ENCODE results near the gene SNPH. TPM values are rescaled to one million over a fixed set of nuclear protein-coding genes. Genes with fewer than 3 reads are reported as not detected.

The SNPH gene
- total and polyA plus RNA-seq, 2 of the 8 experiments (the other 6 are each of a cell fraction or from before 2014, with no cell fraction given): 0.98 to 4.9 TPM

DNA sequence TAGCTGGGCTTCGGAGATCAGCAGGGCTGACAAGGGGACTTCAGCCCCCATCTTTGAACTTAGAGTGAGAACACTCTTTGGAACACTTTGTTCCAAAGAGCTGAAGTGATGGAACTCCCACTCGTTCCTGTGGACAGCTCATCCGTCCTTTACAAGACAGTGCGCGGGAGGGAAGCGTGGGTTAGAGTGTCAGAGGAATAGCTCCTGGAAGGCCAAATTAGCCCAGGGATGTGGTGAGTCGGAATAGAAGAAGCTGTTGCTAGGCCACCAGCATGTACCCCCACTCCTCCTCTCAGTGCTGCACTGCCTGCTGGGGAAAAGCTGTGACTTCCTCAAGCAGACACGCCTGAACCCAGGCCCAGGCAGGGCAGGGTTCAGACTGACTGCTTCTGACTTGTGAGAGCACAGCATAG is 61.2 kb downstream of the SNPH start:
- Histone ChIP-seq H2BK15ac (ENCODE audit: low read length) (no peak overlapping the region), H3K18ac (ENCODE audit: extremely low read depth, low read length) (no peak overlapping the region), H2AK5ac (ENCODE audit: low read depth, low read length) (no peak overlapping the region), H2AFZ (ENCODE audit: low read length) (no peak overlapping the region), H3K36me3 (ENCODE audit: control insufficient read depth in 2 of 4, insufficient read depth in 4 of 4, low read length in 3 of 4) (peaks cover 0 to 3% (median 1%) of the 10 kb centered on the region in 4 experiments; a peak in 1 of 8 replicates), H3K14ac (ENCODE audit: insufficient read length) (no peak overlapping the region), H3K23ac (ENCODE audit: insufficient read length) (no peak overlapping the region), H4K5ac (ENCODE audit: insufficient read length, low read depth, low read length) (no peak overlapping the region), H2BK120ac (replicated peaks; ENCODE audit: low read depth, low read length) (no peak overlapping the region), H2BK5ac (ENCODE audit: low read depth, low read length) (no peak overlapping the region; the same call in 1 of the 2 replicates), H3K23me2 (ENCODE audit: low read depth, low read length) (peaks cover 10% of the 10 kb centered on the region), H4K20me1 (replicated peaks in 1 of 2; ENCODE audit: control insufficient read depth in 1 of 2, insufficient read depth in 2 of 2, low read length in 2 of 2) (peaks cover 4 to 34% of the 10 kb centered on the region in 2 experiments), H2BK20ac (ENCODE audit: low read length) (no peak overlapping the region), H4K91ac (replicated peaks; ENCODE audit: insufficient read length, low read length) (no peak overlapping the region), H3K4ac (replicated peaks; ENCODE audit: insufficient read length, low read depth, low read length) (no peak overlapping the region), H3K4me2 (ENCODE audit: insufficient read depth in 1 of 2, low read depth in 2 of 2, low read length in 2 of 2) (no peak overlapping the region; a peak in 1 of 4 replicates), H3K79me2 (ENCODE audit: control insufficient read depth in 1 of 2, insufficient read depth in 2 of 2, low read length in 2 of 2) (peaks cover 22 to 53% of the 10 kb centered on the region in 2 experiments), H3K9ac (replicated peaks in 1 of 4; ENCODE audit: extremely low read depth in 1 of 4, low read depth in 3 of 4, low read length in 3 of 4) (no peak overlapping the region), H3K27me3 (replicated peaks in 1 of 4; ENCODE audit: control insufficient read depth in 3 of 4, extremely low read depth in 1 of 4, insufficient read depth in 3 of 4, low read length in 3 of 4) (no peaks in the 10 kb centered on the region), H3K9me3 (ENCODE audit: insufficient read depth in 2 of 2, low read depth in 1 of 2, low read length in 1 of 2) (no peaks in the 10 kb centered on the region), H3K4me1 (replicated peaks in 1 of 4; ENCODE audit: control insufficient read depth in 3 of 4, insufficient read depth in 4 of 4, low read length in 3 of 4) (peaks cover 2 to 13% (median 5%) of the 10 kb centered on the region in 4 experiments; a peak in 6 of 7 replicates), H4K8ac (ENCODE audit: extremely low read depth, insufficient read depth, low read length) (no peak overlapping the region), H3K4me3 (ENCODE audit: extremely low read depth in 1 of 4, insufficient read depth in 2 of 4, low read depth in 3 of 4, low read length in 4 of 4) (no peak overlapping the region), H3K79me1 (ENCODE audit: low read depth, low read length) (peaks cover 33% of the 10 kb centered on the region), H2BK12ac (ENCODE audit: low read depth, low read length) (no peak overlapping the region), H3K56ac (replicated peaks; ENCODE audit: insufficient read length, low read depth, low read length) (no peak overlapping the region), H3K27ac (ENCODE audit: low read depth, low read length) (no peak overlapping the region)
- DNase-seq (ENCODE audit: low read depth in 1 of 2, low spot score in 2 of 2): peak in 1 of 2 experiments; percentile 27
- ChIA-PET POLR2A (ENCODE audit: partially characterized antibody) (interaction anchor here (0.9 to 6.5 kb wide), 8 partner anchors 8 to 64 kb away, joined by 3 to 34 read pairs (median 3); no protein-coding TSS in a partner anchor), CTCF (ENCODE audit: partially characterized antibody) (interaction anchor here (1.5 to 3.5 kb wide), 3 partner anchors 17 to 177 kb away, joined by 3 to 13 read pairs (median 6); no protein-coding TSS in a partner anchor)
- TF ChIP-seq POLR2AphosphoS5 (IDR thresholded peaks at IDR 0.05; ENCODE audit: low read depth, low read length) (peak; percentile 28; the same call in 1 of the 2 replicates), SP1 (IDR thresholded peaks at IDR 0.05; ENCODE audit: low read depth, low read length) (no peak)
- WGBS, 2 experiments (ENCODE audit: extremely low coverage in 1 of 2, insufficient coverage in 1 of 2, insufficient read length in 1 of 2, insufficient replicate concordance in 2 of 2, low coverage in 1 of 2, low lambda C conversion rate in 2 of 2, missing lambda C conversion rate in 1 of 2): 88% methylated on average over 8 of the region's 8 CpGs; no CpG with 5 or more reads in 1 of the 2 experiments
- no peak for FAIRE-seq

Data from H1 (cell line).